Measurements from ENCODE around the gene CANT1. TPM values are rescaled to one million over a fixed set of nuclear protein-coding genes. Genes with fewer than 3 reads are reported as not detected.

Gene CANT1
- total RNA-seq, 2 donors from 2014 or later = 57.5 to 61.8 TPM

DNA sequence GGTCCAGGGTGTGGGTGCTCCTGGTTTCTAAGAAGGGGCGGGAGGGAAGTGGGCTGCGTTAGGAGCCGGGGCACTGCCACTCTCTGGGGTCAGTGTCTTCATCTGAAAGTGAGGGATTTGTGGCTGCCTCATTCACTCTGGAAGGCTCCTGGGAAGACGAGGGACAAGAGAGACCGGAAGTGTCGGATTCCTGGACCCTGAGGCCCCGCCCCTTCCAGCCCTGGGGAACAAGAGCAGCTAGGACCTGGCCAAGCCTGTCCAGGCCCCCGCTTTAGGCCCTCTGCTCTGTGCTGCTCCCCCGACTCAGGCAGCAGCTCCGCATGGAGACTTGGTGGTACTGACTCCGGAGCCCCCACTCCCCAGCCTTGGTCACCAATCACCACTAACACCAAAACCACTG, 36.4 kb downstream of the CANT1 start:
- H3K4me1 Mint-ChIP-seq = peaks cover 26% of the 10 kb centered on the region
- H3K4me3 Mint-ChIP-seq = no peak overlapping the region
- peaks cover 10% of the 10 kb centered on the region for H3K4me1 ChIP-seq (ENCODE audit: control insufficient read depth, insufficient read depth, low read length)
- no peaks in the 10 kb centered on the region for H3K36me3 Mint-ChIP-seq (ENCODE audit: low read depth)
- DNase-seq = peak; percentile 89
- H3K4me3 ChIP-seq (ENCODE audit: low read length) = no peak overlapping the region
- H3K9ac ChIP-seq (ENCODE audit: extremely low read depth, low read length, poor library complexity, severe bottlenecking) = no peak overlapping the region
- no peak for TF ChIP-seq CTCF (conservative IDR thresholded peaks at IDR 0.05)
- WGBS, 2 experiments (ENCODE audit: insufficient coverage in 1 of 2, insufficient read length in 1 of 2) = 80 to 81% methylated on average over 7 to 11 of the region's 11 CpGs
- H3K27me3 ChIP-seq (ENCODE audit: control insufficient read depth, insufficient read depth, low read length, poor library complexity, severe bottlenecking) = no peaks in the 10 kb centered on the region
- H3K27ac Mint-ChIP-seq = no peak overlapping the region
- no peaks in the 10 kb centered on the region for H3K9me3 ChIP-seq (ENCODE audit: control insufficient read depth, low read length)
- no peaks in the 10 kb centered on the region for H3K36me3 ChIP-seq (ENCODE audit: control insufficient read depth, insufficient read depth, low read length)
- no peak overlapping the region for H3K27ac ChIP-seq (ENCODE audit: low read depth, low read length)
- H3K27me3 Mint-ChIP-seq (ENCODE audit: insufficient read depth) = no peaks in the 10 kb centered on the region
- no peaks in the 10 kb centered on the region for H3K9me3 Mint-ChIP-seq

DNA sequence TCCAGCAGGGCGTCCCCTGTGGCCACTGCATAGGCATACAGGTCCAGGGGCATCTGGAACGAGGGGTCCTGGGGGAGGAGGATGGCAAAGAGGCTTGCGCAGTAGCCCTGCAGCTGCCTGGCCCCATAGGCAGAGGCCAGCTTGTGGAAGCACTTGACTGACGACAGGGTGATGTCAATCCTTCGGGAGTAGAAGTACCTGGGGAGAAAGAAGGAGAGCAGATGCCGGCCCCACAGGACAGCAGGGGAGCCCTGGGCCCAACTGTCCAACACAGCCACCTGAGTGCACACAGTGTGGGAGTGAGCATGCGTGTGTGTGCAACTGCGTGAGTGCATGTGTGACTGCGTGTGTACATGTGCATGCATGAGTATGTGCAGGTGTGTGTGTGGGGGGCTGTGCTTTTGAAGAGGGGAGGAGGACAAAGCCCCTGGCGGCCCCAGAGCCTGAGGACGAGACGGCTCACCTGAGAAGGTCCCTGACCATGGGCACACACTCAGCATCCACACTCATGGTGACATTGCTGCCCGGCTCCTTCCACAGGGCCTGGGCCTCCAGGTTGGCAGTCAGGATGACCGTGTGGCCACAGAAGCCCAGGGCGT, 37.0 kb downstream of the CANT1 start:
- Mint-ChIP-seq H3K27ac (no peak overlapping the region), H3K4me1 (peaks cover 25% of the 10 kb centered on the region), H3K9me3 (no peaks in the 10 kb centered on the region), H3K4me3 (no peak overlapping the region), H3K27me3 (ENCODE audit: insufficient read depth) (no peaks in the 10 kb centered on the region), H3K36me3 (ENCODE audit: low read depth) (no peaks in the 10 kb centered on the region)
- Histone ChIP-seq H3K4me3 (ENCODE audit: low read length) (no peak overlapping the region), H3K36me3 (ENCODE audit: control insufficient read depth, insufficient read depth, low read length) (no peaks in the 10 kb centered on the region), H3K27ac (ENCODE audit: low read depth, low read length) (no peak overlapping the region), H3K4me1 (ENCODE audit: control insufficient read depth, insufficient read depth, low read length) (peaks cover 10% of the 10 kb centered on the region), H3K27me3 (ENCODE audit: control insufficient read depth, insufficient read depth, low read length, poor library complexity, severe bottlenecking) (no peaks in the 10 kb centered on the region), H3K9me3 (ENCODE audit: control insufficient read depth, low read length) (no peaks in the 10 kb centered on the region), H3K9ac (ENCODE audit: extremely low read depth, low read length, poor library complexity, severe bottlenecking) (no peak overlapping the region)
- DNase-seq = peak; percentile 73
- TF ChIP-seq CTCF (conservative IDR thresholded peaks at IDR 0.05) = peak; percentile 48
- WGBS, 2 experiments (ENCODE audit: insufficient coverage in 1 of 2, insufficient read length in 1 of 2) = 90 to 92% methylated on average over 7 to 15 of the region's 15 CpGs

GRCh38 chr17:78971756-78972506, 37.6 kb downstream of the CANT1 start:
- Mint-ChIP-seq H3K4me1 (peaks cover 21% of the 10 kb centered on the region), H3K9me3 (no peaks in the 10 kb centered on the region), H3K36me3 (ENCODE audit: low read depth) (no peaks in the 10 kb centered on the region), H3K27ac (peak overlapping the region; percentile 96), H3K27me3 (ENCODE audit: insufficient read depth) (no peaks in the 10 kb centered on the region), H3K4me3 (no peak overlapping the region)
- Histone ChIP-seq H3K4me3 (ENCODE audit: low read length) (no peak overlapping the region), H3K36me3 (ENCODE audit: control insufficient read depth, insufficient read depth, low read length) (no peaks in the 10 kb centered on the region), H3K9me3 (ENCODE audit: control insufficient read depth, low read length) (no peaks in the 10 kb centered on the region), H3K4me1 (ENCODE audit: control insufficient read depth, insufficient read depth, low read length) (peaks cover 10% of the 10 kb centered on the region), H3K9ac (ENCODE audit: extremely low read depth, low read length, poor library complexity, severe bottlenecking) (no peak overlapping the region), H3K27ac (ENCODE audit: low read depth, low read length) (no peak overlapping the region), H3K27me3 (ENCODE audit: control insufficient read depth, insufficient read depth, low read length, poor library complexity, severe bottlenecking) (no peaks in the 10 kb centered on the region)
- 84 to 85% methylated on average over 18 to 22 of the region's 22 CpGs for WGBS, 2 experiments (ENCODE audit: insufficient coverage in 1 of 2, insufficient read length in 1 of 2)
- peak; percentile 72 for DNase-seq
- TF ChIP-seq CTCF (conservative IDR thresholded peaks at IDR 0.05) = no peak

All from endodermal cell (in vitro differentiated cells).